ENCODE results near the gene RNF169. TPM values are rescaled to one million over a fixed set of nuclear protein-coding genes. Genes with fewer than 3 reads are reported as not detected.

RNF169 gene
- total and polyA plus RNA-seq, 2 donors (not counting 1 experiment from before 2014, with no cell fraction given): 12.3 to 32.2 TPM

DNA sequence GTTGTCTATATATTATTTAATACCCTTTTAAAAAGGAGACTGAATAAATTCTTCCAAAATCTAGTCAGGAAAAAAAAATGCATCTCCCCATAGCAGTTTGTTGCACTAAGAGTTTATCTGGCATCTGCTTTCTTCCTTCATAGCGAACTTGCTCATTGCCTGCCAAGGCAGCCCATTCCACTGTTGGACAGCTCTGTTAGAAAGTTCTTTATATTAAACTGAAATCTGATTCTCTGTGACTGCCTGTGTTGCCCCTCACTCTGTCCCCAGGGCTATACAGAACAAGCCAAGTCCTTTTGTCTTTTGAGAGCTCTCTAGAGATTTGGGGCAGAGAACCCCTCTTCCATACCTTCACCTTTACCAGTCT is 14.1 kb upstream of the RNF169 start:
- no peak overlapping the region for H3K4me3 ChIP-seq (replicated peaks in 1 of 4; ENCODE audit: control extremely low read depth in 1 of 4, insufficient read depth in 1 of 4, low read depth in 3 of 4, low read length in 4 of 4)
- no peaks in the 10 kb centered on the region for H3K36me3 ChIP-seq (ENCODE audit: control insufficient read depth, insufficient read depth, low read length)
- H2AFZ ChIP-seq (ENCODE audit: low read length): no peak overlapping the region
- peaks cover 38% of the 10 kb centered on the region for H3K27me3 ChIP-seq (ENCODE audit: control insufficient read depth, insufficient read depth, low read length)
- H3K4me1 ChIP-seq (ENCODE audit: control insufficient read depth, extremely low read depth, insufficient read depth, low read length): no peaks in the 10 kb centered on the region
- H3K9me3 ChIP-seq (ENCODE audit: control insufficient read depth, insufficient read depth, low read depth, low read length): no peaks in the 10 kb centered on the region
- no peaks in the 10 kb centered on the region for H3K79me2 ChIP-seq (ENCODE audit: control insufficient read depth, insufficient read depth, low read length)
- H3K4me2 ChIP-seq (ENCODE audit: extremely low read depth, insufficient read depth, low read length): no peak overlapping the region
- H4K20me1 ChIP-seq (ENCODE audit: control insufficient read depth, extremely low read depth, insufficient read depth, low read length): no peaks in the 10 kb centered on the region
- H3K27ac ChIP-seq (ENCODE audit: insufficient read depth, low read length): no peak overlapping the region
- no peak overlapping the region for H3K9ac ChIP-seq (ENCODE audit: insufficient read depth, low read length)
- TF ChIP-seq, protein P1, sequence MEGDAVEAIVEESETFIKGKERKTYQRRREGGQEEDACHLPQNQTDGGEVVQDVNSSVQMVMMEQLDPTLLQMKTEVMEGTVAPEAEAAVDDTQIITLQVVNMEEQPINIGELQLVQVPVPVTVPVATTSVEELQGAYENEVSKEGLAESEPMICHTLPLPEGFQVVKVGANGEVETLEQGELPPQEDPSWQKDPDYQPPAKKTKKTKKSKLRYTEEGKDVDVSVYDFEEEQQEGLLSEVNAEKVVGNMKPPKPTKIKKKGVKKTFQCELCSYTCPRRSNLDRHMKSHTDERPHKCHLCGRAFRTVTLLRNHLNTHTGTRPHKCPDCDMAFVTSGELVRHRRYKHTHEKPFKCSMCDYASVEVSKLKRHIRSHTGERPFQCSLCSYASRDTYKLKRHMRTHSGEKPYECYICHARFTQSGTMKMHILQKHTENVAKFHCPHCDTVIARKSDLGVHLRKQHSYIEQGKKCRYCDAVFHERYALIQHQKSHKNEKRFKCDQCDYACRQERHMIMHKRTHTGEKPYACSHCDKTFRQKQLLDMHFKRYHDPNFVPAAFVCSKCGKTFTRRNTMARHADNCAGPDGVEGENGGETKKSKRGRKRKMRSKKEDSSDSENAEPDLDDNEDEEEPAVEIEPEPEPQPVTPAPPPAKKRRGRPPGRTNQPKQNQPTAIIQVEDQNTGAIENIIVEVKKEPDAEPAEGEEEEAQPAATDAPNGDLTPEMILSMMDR (conservative IDR thresholded peaks at IDR 0.05 in 1 of 2, IDR thresholded peaks at IDR 0.05 in 1 of 2; ENCODE audit: low read depth in 1 of 2, low read length in 2 of 2): no peak
- no peak for TF ChIP-seq EZH2 (IDR thresholded peaks at IDR 0.05; ENCODE audit: low read length, missing control alignments)
- DNase-seq (ENCODE audit: low read depth in 2 of 2): no peak

DNA sequence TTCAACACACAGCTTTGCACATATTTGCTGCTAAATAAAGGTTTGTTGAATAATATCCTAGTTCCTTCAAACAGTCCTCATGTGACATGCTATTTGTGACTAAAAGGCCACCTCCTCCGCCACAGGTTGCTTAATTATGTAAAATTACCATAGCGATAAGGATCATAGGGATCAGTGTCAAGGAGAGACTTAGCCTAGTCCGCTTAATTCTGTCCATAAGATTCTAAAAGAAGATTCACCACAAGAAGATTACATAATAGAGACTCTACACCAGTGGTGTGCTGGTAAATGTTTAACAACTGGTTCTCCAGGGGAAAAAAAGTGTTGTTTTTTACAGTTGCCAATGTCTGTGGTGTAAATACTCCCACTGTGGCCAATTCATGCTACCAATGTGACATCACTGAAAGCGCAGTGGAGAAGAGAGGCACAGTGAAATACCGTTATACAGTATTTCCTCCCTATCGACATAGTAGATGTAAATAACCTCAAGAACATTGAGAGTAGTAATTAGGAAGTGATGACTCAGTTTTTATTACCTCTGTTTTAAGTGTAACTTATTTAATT is 13.2 kb upstream of the RNF169 start:
- no peaks in the 10 kb centered on the region for H4K20me1 ChIP-seq (ENCODE audit: control insufficient read depth, extremely low read depth, insufficient read depth, low read length)
- H3K9me3 ChIP-seq (ENCODE audit: control insufficient read depth, insufficient read depth, low read depth, low read length): no peaks in the 10 kb centered on the region
- TF ChIP-seq, protein P1 (conservative IDR thresholded peaks at IDR 0.05 in 1 of 2, IDR thresholded peaks at IDR 0.05 in 1 of 2; ENCODE audit: low read depth in 1 of 2, low read length in 2 of 2): no peak
- no peak for TF ChIP-seq EZH2 (IDR thresholded peaks at IDR 0.05; ENCODE audit: low read length, missing control alignments)
- no peak overlapping the region for H3K4me3 ChIP-seq (replicated peaks in 1 of 4; ENCODE audit: control extremely low read depth in 1 of 4, insufficient read depth in 1 of 4, low read depth in 3 of 4, low read length in 4 of 4)
- no peaks in the 10 kb centered on the region for H3K36me3 ChIP-seq (ENCODE audit: control insufficient read depth, insufficient read depth, low read length)
- no peak for DNase-seq (ENCODE audit: low read depth in 2 of 2)
- no peak overlapping the region for H3K9ac ChIP-seq (ENCODE audit: insufficient read depth, low read length)
- H3K27me3 ChIP-seq (ENCODE audit: control insufficient read depth, insufficient read depth, low read length): peaks cover 29% of the 10 kb centered on the region
- no peaks in the 10 kb centered on the region for H3K4me1 ChIP-seq (ENCODE audit: control insufficient read depth, extremely low read depth, insufficient read depth, low read length)
- no peak overlapping the region for H3K27ac ChIP-seq (ENCODE audit: insufficient read depth, low read length)
- H3K79me2 ChIP-seq (ENCODE audit: control insufficient read depth, insufficient read depth, low read length): no peaks in the 10 kb centered on the region
- no peak overlapping the region for H3K4me2 ChIP-seq (ENCODE audit: extremely low read depth, insufficient read depth, low read length)
- H2AFZ ChIP-seq (ENCODE audit: low read length): no peak overlapping the region

DNA sequence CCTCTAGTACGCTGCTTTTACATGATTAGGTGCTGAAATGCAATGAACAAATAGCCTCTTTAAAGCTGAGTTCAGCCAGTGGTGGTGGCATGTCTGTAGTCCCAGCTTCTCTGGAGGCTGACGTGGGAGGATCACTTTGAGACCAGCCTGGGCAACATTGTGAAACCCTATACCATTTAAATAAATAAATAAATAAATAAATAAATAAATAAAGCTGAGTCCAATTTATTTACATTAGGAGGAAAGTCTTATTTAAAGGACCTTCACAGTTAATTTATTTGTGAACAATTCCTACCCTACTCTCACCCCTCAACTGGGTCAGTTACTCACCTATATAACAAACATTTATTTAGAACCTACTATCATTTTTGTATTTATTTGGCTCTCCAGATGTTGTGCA is 12.6 kb upstream of the RNF169 start:
- TF ChIP-seq, protein P1 (conservative IDR thresholded peaks at IDR 0.05 in 1 of 2, IDR thresholded peaks at IDR 0.05 in 1 of 2; ENCODE audit: low read depth in 1 of 2, low read length in 2 of 2): no peak
- TF ChIP-seq EZH2 (IDR thresholded peaks at IDR 0.05; ENCODE audit: low read length, missing control alignments): no peak

More for the DNA sequence above, 12.6 kb upstream of the RNF169 start:
- no peak overlapping the region for H3K4me2 ChIP-seq (ENCODE audit: extremely low read depth, insufficient read depth, low read length)
- no peak overlapping the region for H3K9ac ChIP-seq (ENCODE audit: insufficient read depth, low read length)
- H3K36me3 ChIP-seq (ENCODE audit: control insufficient read depth, insufficient read depth, low read length): no peaks in the 10 kb centered on the region
- no peak overlapping the region for H3K4me3 ChIP-seq (replicated peaks in 1 of 4; ENCODE audit: control extremely low read depth in 1 of 4, insufficient read depth in 1 of 4, low read depth in 3 of 4, low read length in 4 of 4)
- H3K4me1 ChIP-seq (ENCODE audit: control insufficient read depth, extremely low read depth, insufficient read depth, low read length): no peaks in the 10 kb centered on the region
- H3K9me3 ChIP-seq (ENCODE audit: control insufficient read depth, insufficient read depth, low read depth, low read length): no peaks in the 10 kb centered on the region
- H3K27me3 ChIP-seq (ENCODE audit: control insufficient read depth, insufficient read depth, low read length): peaks cover 23% of the 10 kb centered on the region
- no peak for DNase-seq (ENCODE audit: low read depth in 2 of 2)
- H2AFZ ChIP-seq (ENCODE audit: low read length): no peak overlapping the region
- H3K27ac ChIP-seq (ENCODE audit: insufficient read depth, low read length): no peak overlapping the region
- H3K79me2 ChIP-seq (ENCODE audit: control insufficient read depth, insufficient read depth, low read length): no peaks in the 10 kb centered on the region
- H4K20me1 ChIP-seq (ENCODE audit: control insufficient read depth, extremely low read depth, insufficient read depth, low read length): no peaks in the 10 kb centered on the region
